ENCODE results near the gene STK32B.

GRCh38 chr4:5126857-5127256 lies 75.6 kb downstream of the STK32B start:
- TF ChIP-seq CTCF (IDR thresholded peaks at IDR 0.05) (no peak), POLR2A (IDR thresholded peaks at IDR 0.05) (no peak), EP300 (IDR thresholded peaks at IDR 0.05) (no peak)
